NAMALWA (cell line): ENCODE measurements around the gene CXXC5.
A peak's percentile ranks its signal among the peaks of the same experiment; 100 is the strongest.

Experiments
- DNase-seq: peaks from one replicate; pipeline ENCODE4 v3.0.0-alpha.2; 2015; ENCODE audit warnings: low spot score

The CXXC5 gene

GRCh38 chr5:139638736-139639618, 9.2 kb upstream of the CXXC5 start:
- DNase-seq: peak; percentile 67

- DNase-seq: no peak
Observed at GRCh38 chr5:139639619-139640380, 8.3 kb upstream of the CXXC5 start.

- no peak for DNase-seq
Observed at GRCh38 chr5:139640421-139641115, 7.6 kb upstream of the CXXC5 start.

DNA sequence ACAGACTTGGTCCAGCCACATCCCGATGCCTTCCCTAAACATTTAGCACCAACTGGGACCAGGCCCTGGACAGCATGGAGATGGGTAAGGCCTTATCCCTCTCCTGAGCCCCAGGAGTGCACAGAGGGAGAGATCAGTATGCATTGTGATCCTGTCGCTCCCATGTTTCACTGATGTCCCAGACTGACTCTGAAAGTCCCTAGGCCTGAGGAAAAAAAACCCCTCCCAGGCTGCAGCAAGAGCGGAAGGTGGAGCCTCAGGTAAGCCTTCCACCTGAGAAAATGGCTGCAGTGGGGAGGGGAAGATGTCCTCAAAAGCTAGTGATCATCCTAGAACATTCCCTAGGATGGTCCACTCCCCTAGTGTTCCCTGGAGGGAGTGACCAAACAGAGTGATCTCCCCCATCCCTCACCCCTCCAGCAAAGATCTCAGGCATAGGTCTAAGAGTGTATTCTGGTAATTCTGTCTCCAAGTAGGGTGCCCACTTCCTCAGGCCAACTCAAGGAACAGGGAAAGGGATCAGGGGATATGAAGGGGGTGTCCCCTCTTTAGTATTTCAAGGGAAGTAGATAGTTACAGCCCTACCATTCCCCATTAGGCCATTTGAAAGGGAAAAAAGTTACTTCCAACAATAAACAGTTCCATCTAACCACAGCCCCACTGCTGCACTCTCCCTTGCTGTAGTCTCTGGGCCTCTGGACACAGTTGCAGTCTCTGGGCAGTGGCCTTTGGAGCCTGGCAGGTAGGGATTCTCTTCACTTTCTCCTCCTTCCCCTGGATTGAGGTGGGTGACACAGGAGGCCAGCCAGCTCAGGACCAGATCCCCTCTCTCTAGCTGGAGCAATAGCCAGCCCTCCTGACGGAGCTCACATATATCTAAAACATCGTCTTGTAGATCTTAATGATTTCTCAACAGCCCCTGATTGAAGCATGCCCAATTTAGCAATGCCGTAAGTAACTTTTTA, 6.8 kb upstream of the CXXC5 start:
- no peak for DNase-seq

DNA sequence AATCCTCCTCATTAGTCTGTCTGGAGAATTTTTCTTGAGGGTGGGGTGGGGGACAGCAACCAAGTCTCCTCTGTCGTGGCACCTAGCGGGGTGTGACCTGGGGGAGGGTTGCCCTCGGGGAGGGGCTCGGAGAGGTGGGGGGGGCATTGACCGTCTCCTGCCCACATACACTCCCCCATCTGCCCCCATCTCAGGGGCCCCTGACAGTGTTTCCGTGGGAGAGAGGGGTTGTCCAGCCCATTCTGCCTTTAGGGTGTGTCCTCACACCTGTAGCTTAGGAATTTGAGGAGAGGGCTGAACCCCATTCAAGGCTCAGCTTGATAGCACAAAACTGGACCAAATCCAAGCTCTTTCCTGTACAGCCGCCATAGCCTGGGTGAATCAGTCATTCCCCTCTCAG, 5.9 kb upstream of the CXXC5 start:
- no peak for DNase-seq

- DNase-seq: no peak
Observed at GRCh38 chr5:139642891-139643871, 5.0 kb upstream of the CXXC5 start.

DNA sequence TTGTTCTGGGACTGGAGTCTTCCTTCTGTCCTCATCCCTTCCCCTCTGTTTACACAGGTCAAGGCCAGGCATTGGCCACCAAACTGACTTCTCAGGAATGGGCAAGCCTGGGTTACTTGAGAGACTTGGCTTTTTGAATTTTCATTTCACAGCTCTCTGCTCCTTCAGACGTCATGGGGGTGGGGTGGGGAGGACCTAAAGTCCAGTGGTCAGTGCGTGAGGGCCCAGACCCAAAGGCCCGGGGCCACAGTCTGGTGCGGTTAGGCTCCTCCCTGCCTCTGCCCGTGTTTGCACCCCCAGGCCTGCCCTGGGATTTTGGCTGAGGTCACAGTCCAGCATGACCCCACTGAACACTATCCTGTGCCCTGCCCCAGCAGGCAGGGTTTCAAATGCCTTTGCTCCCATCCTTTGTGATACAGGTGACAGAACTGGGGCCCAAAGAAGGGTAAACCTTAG, 4.1 kb upstream of the CXXC5 start:
- DNase-seq: no peak

- DNase-seq: no peak
Observed at GRCh38 chr5:139644646-139645429, 3.3 kb upstream of the CXXC5 start.

GRCh38 chr5:139645430-139645871, 2.7 kb upstream of the CXXC5 start:
- no peak for DNase-seq

- no peak for DNase-seq
Observed at GRCh38 chr5:139646111-139646510, 2.0 kb upstream of the CXXC5 start.

- DNase-seq: no peak
Observed at GRCh38 chr5:139646912-139647505, 1.1 kb upstream of the CXXC5 start.

- DNase-seq: no peak
Observed at GRCh38 chr5:139647506-139648204, 494 bp upstream of the CXXC5 start.

DNA sequence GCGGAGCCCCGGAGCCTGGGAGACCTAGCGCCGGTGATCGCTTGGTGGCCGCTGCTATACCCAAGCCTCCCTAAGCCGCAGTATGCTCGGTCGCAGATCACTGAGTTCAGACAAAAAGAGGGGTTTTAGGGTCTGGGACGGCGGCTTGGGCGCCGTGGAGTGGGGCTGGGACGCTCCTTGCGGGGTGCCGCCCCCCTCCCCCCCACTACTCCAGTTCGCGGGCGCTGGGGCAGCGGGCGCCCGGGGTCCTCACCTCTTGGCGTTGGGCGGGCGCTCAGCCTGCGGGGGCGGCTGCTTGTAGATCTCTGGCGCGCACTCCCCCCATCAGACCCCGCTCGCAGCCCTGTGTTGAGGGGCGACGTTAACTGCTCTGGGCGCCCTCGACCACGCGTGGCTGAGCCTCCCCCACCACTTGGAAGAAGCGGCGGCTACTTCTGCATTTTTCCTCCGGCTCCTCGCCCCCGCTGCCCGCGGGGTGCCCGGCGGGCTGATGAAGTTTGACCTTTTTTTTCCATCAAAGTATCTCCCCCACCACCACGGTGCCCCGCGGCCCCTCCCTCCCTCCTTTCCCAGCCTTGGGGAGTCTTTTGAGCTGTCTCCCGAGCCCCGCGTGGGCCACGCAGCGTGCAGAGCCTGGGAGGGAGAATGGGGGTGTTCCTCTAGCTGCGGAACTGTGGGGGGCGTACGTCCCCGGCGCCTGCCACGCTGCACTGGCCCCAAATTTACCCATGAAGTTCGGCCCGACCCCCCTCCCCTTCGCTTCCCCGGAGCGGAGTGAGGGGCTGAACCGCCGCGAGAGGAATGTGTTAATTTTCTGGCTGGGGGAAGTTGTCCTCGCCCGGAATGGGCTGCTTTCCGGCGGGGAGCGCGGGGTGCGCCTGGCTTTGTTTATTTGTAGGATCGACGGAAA, 1.2 kb downstream of the CXXC5 start:
- peak; percentile 63 for DNase-seq

DNA sequence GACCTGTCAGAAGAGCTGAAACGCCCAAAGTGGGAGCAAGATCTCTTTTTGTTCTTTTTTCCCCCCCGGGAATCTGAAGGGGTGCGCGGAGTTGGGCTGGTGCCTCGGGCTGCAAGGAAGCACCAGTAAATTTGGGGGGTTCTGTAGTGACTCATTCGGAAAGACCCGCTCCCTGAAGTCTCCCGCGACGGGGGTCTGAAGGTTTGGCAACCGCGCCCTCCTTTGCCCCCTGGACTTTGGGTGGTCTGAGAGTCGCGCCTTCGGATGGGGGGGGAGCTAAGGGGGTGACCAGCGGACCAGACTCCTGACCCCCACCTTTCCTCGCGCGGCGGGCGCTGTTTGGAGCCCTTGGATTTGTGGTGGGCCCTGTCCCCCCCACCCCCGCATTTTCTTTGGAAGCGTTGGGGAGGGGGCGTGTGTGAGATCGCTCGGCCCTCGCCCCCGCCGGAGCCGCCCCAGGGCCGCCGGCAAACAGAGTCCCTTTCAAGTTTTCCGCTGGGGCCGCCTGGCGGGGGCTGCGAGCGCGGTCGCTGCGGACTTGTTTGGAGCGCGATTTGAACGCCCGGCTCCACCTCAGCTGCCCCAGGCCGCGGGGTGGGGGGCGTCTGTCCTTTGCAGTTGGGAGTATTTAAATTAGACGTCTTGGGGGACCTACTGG, 2.0 kb downstream of the CXXC5 start:
- peak; percentile 73 for DNase-seq

- no peak for DNase-seq
Observed at GRCh38 chr5:139650689-139651042, 2.5 kb downstream of the CXXC5 start.

- peak; percentile 49 for DNase-seq
Observed at GRCh38 chr5:139651043-139651834, 3.1 kb downstream of the CXXC5 start.
